ENCODE data around the gene CHRDL2.

Gene CHRDL2

DNA sequence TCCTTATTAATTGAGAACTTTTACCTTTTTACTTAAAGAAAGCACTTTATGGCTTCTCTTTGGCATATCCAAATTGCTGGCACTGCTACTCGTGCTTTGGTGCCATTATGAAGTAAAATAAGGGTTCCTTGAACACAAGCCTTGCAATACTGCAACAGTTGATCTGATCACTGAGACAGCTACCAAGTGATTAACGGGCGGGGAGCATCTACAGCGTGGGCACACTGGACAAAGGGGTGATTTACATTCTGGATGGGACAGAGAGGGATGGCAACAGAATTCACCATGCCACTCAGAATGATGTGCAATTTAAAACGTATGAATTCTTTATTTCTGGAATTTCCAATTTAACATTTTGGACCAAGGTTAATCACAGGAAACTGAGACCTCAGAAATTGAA, 7.7 kb downstream of the CHRDL2 start:
- Histone ChIP-seq H3K4me3 (ENCODE audit: low read length) (no peak overlapping the region), H3K36me3 (ENCODE audit: insufficient read depth, low read depth, low read length) (no peaks in the 10 kb centered on the region), H3K9me3 (ENCODE audit: insufficient read depth, low read depth, low read length) (no peaks in the 10 kb centered on the region), H3K27me3 (ENCODE audit: insufficient read depth, low read length) (peaks cover 41% of the 10 kb centered on the region), H3K4me1 (ENCODE audit: insufficient read depth, low read length) (peaks cover 4% of the 10 kb centered on the region; the same call in 1 of the 2 replicates), H3K9ac (ENCODE audit: low read depth, low read length) (no peak overlapping the region), H3K27ac (ENCODE audit: low read length) (no peak overlapping the region)

- no peaks in the 10 kb centered on the region for H3K36me3 ChIP-seq (ENCODE audit: insufficient read depth, low read depth, low read length)
- no peak overlapping the region for H3K9ac ChIP-seq (ENCODE audit: low read depth, low read length)
- peaks cover 24% of the 10 kb centered on the region for H3K27me3 ChIP-seq (ENCODE audit: insufficient read depth, low read length)
- H3K4me1 ChIP-seq (ENCODE audit: insufficient read depth, low read length) = peaks cover 4% of the 10 kb centered on the region; the same call in 1 of the 2 replicates
- H3K4me3 ChIP-seq (ENCODE audit: low read length) = no peak overlapping the region
- H3K9me3 ChIP-seq (ENCODE audit: insufficient read depth, low read depth, low read length) = no peaks in the 10 kb centered on the region
- no peak overlapping the region for H3K27ac ChIP-seq (ENCODE audit: low read length)
Observed at GRCh38 chr11:74721479-74721835, 9.8 kb downstream of the CHRDL2 start.

- Histone ChIP-seq H3K27me3 (ENCODE audit: insufficient read depth, low read length) (peaks cover 18% of the 10 kb centered on the region), H3K4me3 (ENCODE audit: low read length) (no peak overlapping the region)
Observed at GRCh38 chr11:74720596-74721478, 10.4 kb downstream of the CHRDL2 start.

DNA sequence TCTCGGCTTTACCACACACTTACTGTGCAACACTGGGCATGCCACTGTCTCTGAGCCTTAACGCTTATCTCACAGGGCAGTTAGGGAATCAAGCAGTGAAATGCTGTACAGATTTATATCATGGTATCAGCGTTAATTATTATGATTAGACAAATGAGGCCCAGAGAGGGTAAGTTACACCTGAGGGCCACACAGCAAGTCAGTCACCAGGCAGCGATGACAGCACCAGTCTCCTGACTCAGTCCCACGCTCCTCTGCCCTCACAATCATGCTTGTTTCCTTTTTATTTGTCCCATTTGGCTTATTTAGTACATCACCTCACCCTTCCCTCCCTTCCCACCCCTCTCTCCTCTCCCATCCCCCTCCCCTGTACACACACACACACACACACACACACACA, 12.2 kb downstream of the CHRDL2 start:
- Histone ChIP-seq H3K36me3 (ENCODE audit: insufficient read depth, low read depth, low read length) (no peaks in the 10 kb centered on the region), H3K9me3 (ENCODE audit: insufficient read depth, low read depth, low read length) (no peaks in the 10 kb centered on the region), H3K27ac (ENCODE audit: low read length) (no peak overlapping the region), H3K4me1 (ENCODE audit: insufficient read depth, low read length) (peaks cover 4% of the 10 kb centered on the region; the same call in 1 of the 2 replicates), H3K27me3 (ENCODE audit: insufficient read depth, low read length) (peaks cover 9% of the 10 kb centered on the region; the same call in 1 of the 2 replicates), H3K9ac (ENCODE audit: low read depth, low read length) (no peak overlapping the region), H3K4me3 (ENCODE audit: low read length) (no peak overlapping the region)

More at GRCh38 chr11:74720596-74721478, 10.4 kb downstream of the CHRDL2 start:
- Histone ChIP-seq H3K27ac (ENCODE audit: low read length) (no peak overlapping the region), H3K9ac (ENCODE audit: low read depth, low read length) (no peak overlapping the region), H3K9me3 (ENCODE audit: insufficient read depth, low read depth, low read length) (no peaks in the 10 kb centered on the region), H3K36me3 (ENCODE audit: insufficient read depth, low read depth, low read length) (no peaks in the 10 kb centered on the region), H3K4me1 (ENCODE audit: insufficient read depth, low read length) (peaks cover 4% of the 10 kb centered on the region; the same call in 1 of the 2 replicates)

DNA sequence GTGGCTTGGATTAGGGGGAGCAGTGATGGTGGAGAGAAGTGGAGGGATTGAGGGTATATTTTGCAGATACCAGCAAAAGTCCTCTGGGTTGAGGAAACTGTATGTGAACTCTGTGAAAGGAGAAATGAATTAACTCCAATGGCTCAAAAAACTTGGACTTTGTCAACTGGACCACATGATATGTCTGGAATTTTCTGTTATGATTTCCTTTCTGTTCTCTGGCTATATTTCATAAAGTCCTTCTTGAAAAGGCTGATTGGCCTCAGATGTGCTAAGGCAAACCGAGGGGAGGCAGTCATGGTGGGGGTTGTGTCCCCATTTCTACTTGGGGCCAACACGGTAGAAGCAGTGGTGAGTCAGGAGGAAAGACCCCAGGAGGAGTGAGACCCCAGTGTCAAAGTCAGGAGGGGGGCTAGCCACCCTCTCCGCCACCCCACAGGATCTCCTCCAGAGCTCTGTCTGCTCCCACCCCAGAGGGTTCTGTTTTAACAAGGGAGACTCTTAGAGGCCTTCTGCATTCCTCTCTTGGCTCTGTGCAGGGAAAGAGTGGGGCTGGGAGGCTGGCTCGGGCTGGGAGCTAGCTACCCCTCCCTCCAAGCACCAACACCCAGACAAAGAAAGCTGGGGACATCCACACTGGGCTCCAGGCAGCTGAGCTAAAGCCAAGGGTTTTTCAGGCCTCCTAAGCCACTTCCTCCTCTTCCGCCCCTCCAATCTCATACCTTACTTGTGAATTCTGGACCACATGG, 13.8 kb downstream of the CHRDL2 start:
- Histone ChIP-seq H3K36me3 (ENCODE audit: insufficient read depth, low read depth, low read length) (no peaks in the 10 kb centered on the region), H3K9me3 (ENCODE audit: insufficient read depth, low read depth, low read length) (no peaks in the 10 kb centered on the region), H3K4me3 (ENCODE audit: low read length) (no peak overlapping the region), H3K27ac (ENCODE audit: low read length) (no peak overlapping the region), H3K9ac (ENCODE audit: low read depth, low read length) (no peak overlapping the region), H3K4me1 (ENCODE audit: insufficient read depth, low read length) (peaks cover 4% of the 10 kb centered on the region; the same call in 1 of the 2 replicates), H3K27me3 (ENCODE audit: insufficient read depth, low read length) (0 out of 2 replicates have a peak, but pooled peaks cover 5% of the 10 kb centered on the region)

- no peak overlapping the region for H3K9ac ChIP-seq (ENCODE audit: low read depth, low read length)
- peaks cover 5% of the 10 kb centered on the region for H3K4me1 ChIP-seq (ENCODE audit: insufficient read depth, low read length)
- no peaks in the 10 kb centered on the region for H3K9me3 ChIP-seq (ENCODE audit: insufficient read depth, low read depth, low read length)
- H3K36me3 ChIP-seq (ENCODE audit: insufficient read depth, low read depth, low read length) = no peaks in the 10 kb centered on the region
- H3K4me3 ChIP-seq (ENCODE audit: low read length) = no peak overlapping the region
- H3K27me3 ChIP-seq (ENCODE audit: insufficient read depth, low read length) = no peaks in the 10 kb centered on the region
- no peak overlapping the region for H3K27ac ChIP-seq (ENCODE audit: low read length)
Observed at GRCh38 chr11:74714904-74715303, 16.3 kb downstream of the CHRDL2 start.

- no peak overlapping the region for H3K27ac ChIP-seq (ENCODE audit: low read length)
- H3K36me3 ChIP-seq (ENCODE audit: insufficient read depth, low read depth, low read length) = no peaks in the 10 kb centered on the region
- H3K9me3 ChIP-seq (ENCODE audit: insufficient read depth, low read depth, low read length) = no peaks in the 10 kb centered on the region
- H3K27me3 ChIP-seq (ENCODE audit: insufficient read depth, low read length) = no peaks in the 10 kb centered on the region
- peaks cover 5% of the 10 kb centered on the region for H3K4me1 ChIP-seq (ENCODE audit: insufficient read depth, low read length)
- H3K4me3 ChIP-seq (ENCODE audit: low read length) = no peak overlapping the region
- H3K9ac ChIP-seq (ENCODE audit: low read depth, low read length) = no peak overlapping the region
Observed at GRCh38 chr11:74713686-74714085, 17.5 kb downstream of the CHRDL2 start.

DNA sequence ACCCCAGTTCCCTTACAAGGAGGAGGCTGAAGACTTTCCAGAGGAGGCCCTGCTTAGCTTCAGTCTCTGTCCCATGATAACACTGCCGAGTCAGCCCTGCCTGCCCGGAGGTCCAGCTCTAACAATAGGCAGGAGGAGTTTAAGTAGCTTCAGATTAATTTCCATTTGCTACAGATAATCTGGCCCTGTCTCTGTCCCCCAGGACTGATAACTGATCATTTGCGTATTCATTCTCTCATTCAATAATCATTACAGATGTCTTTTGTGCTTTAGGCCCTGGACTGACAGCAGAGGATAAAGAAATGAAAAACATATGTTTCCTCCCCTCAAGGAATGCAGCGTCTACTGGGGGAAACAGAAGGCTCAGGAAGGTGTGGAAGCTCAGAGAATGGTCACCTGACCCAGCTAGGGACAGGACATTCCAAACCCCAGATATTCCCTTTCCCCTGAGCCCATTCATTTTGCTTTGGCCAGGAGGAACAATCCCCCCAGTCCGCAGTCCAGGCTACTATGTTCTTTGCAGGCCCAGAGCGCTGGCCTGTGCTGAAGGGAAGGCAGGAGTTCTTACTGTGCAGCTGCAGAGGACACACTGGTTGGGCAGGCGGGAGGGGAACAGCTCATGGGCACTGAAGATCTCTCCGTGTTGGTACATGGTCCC, 20.8 kb downstream of the CHRDL2 start:
- Histone ChIP-seq H3K9me3 (ENCODE audit: insufficient read depth, low read depth, low read length) (no peaks in the 10 kb centered on the region), H3K4me1 (ENCODE audit: insufficient read depth, low read length) (peaks cover 5% of the 10 kb centered on the region), H3K4me3 (ENCODE audit: low read length) (no peak overlapping the region), H3K27ac (ENCODE audit: low read length) (no peak overlapping the region), H3K27me3 (ENCODE audit: insufficient read depth, low read length) (no peaks in the 10 kb centered on the region), H3K9ac (ENCODE audit: low read depth, low read length) (no peak overlapping the region), H3K36me3 (ENCODE audit: insufficient read depth, low read depth, low read length) (no peaks in the 10 kb centered on the region)

GRCh38 chr11:74709175-74709574, 22.1 kb downstream of the CHRDL2 start:
- Histone ChIP-seq H3K9me3 (ENCODE audit: insufficient read depth, low read depth, low read length) (no peaks in the 10 kb centered on the region), H3K4me1 (ENCODE audit: insufficient read depth, low read length) (peaks cover 5% of the 10 kb centered on the region), H3K4me3 (ENCODE audit: low read length) (no peak overlapping the region), H3K27ac (ENCODE audit: low read length) (no peak overlapping the region), H3K27me3 (ENCODE audit: insufficient read depth, low read length) (no peaks in the 10 kb centered on the region), H3K36me3 (ENCODE audit: insufficient read depth, low read depth, low read length) (no peaks in the 10 kb centered on the region), H3K9ac (ENCODE audit: low read depth, low read length) (no peak overlapping the region)

GRCh38 chr11:74707602-74708510, 23.4 kb downstream of the CHRDL2 start:
- no peaks in the 10 kb centered on the region for H3K27me3 ChIP-seq (ENCODE audit: insufficient read depth, low read length)
- H3K27ac ChIP-seq (ENCODE audit: low read length) = no peak overlapping the region
- no peaks in the 10 kb centered on the region for H3K9me3 ChIP-seq (ENCODE audit: insufficient read depth, low read depth, low read length)

GRCh38 chr11:74707182-74707581, 24.0 kb downstream of the CHRDL2 start:
- H3K36me3 ChIP-seq (ENCODE audit: insufficient read depth, low read depth, low read length) = no peaks in the 10 kb centered on the region
- H3K4me1 ChIP-seq (ENCODE audit: insufficient read depth, low read length) = peaks cover 5% of the 10 kb centered on the region
- H3K27ac ChIP-seq (ENCODE audit: low read length) = no peak overlapping the region
- no peak overlapping the region for H3K4me3 ChIP-seq (ENCODE audit: low read length)
- H3K9ac ChIP-seq (ENCODE audit: low read depth, low read length) = no peak overlapping the region
- no peaks in the 10 kb centered on the region for H3K9me3 ChIP-seq (ENCODE audit: insufficient read depth, low read depth, low read length)
- H3K27me3 ChIP-seq (ENCODE audit: insufficient read depth, low read length) = no peaks in the 10 kb centered on the region

More at GRCh38 chr11:74707602-74708510, 23.4 kb downstream of the CHRDL2 start:
- no peak overlapping the region for H3K4me3 ChIP-seq (ENCODE audit: low read length)
- H3K4me1 ChIP-seq (ENCODE audit: insufficient read depth, low read length) = peaks cover 5% of the 10 kb centered on the region
- H3K9ac ChIP-seq (ENCODE audit: low read depth, low read length) = no peak overlapping the region
- no peaks in the 10 kb centered on the region for H3K36me3 ChIP-seq (ENCODE audit: insufficient read depth, low read depth, low read length)
